ENCODE data around the gene NCR3LG1.

DNA sequence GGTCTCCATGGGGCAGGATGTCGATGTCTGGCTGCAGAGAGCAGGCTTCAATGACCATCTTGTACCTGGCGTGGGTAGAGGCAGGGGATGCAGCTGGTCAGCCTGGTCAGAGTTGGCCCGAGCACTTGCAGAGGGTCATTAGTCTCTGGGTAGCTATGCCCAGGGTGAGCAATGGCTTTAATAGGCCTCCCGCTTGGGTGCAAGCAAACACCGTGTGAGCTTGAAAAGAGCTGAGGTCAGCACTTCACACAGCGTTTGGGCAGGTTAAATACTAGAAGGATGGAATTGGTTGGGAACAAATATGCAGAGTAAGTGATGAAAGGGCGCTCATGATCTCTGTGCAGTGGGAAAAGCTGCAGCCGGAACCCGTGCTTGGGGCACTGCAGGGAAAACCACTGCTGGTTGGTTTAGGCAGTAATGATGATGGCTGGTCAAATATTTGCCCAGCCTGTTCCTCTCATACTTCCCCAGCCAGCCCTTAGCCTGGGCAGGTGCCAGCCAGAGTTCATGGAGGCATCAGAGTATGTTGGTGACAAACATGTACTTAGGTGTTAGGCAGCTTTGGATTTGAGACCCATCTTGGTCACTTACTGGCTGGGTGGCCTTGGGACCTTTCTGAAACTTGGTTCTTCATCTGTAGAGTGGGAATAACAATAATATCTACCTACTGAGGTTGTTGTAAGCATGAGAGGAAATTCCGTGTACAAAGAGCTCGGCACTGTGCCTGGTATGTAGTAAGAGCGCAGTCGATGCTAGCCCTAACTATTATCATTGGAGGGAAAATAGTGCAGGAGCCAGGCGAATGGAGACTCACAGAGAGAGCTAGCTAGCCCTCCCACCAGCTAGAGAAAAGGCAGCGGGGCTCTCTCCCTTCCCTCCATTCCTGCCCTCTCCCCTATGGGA lies 62.1 kb downstream of the NCR3LG1 start:
- TF ChIP-seq KLF13 (tag; IDR thresholded peaks at IDR 0.05; ENCODE audit: borderline replicate concordance, low read depth) (no peak), EP300 (IDR thresholded peaks at IDR 0.05; ENCODE audit: low read length) (no peak), SPI1 (IDR thresholded peaks at IDR 0.05; ENCODE audit: borderline replicate concordance, low read depth, low read length) (no peak), MYC (IDR thresholded peaks at IDR 0.05; ENCODE audit: low read depth, low read length) (no peak), MYC (CRISPR knock-in tag; IDR thresholded peaks at IDR 0.05; ENCODE audit: borderline replicate concordance, low read depth) (no peak), CBX5 (IDR thresholded peaks at IDR 0.05; ENCODE audit: borderline replicate concordance, low read depth) (no peak)
- TF ChIP-seq, protein P1, sequence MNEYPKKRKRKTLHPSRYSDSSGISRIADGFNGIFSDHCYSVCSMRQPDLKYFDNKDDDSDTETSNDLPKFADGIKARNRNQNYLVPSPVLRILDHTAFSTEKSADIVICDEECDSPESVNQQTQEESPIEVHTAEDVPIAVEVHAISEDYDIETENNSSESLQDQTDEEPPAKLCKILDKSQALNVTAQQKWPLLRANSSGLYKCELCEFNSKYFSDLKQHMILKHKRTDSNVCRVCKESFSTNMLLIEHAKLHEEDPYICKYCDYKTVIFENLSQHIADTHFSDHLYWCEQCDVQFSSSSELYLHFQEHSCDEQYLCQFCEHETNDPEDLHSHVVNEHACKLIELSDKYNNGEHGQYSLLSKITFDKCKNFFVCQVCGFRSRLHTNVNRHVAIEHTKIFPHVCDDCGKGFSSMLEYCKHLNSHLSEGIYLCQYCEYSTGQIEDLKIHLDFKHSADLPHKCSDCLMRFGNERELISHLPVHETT (CRISPR knock-in tag; conservative IDR thresholded peaks at IDR 0.05 in 1 of 2, IDR thresholded peaks at IDR 0.05 in 1 of 2), result no peak

Measured in K562 (cell line).